Keratinocyte (primary cell): ENCODE data around the gene DOC2A.

Experiments
- EZH2 ChIP-seq: IDR thresholded peaks from one replicate; pipeline ENCODE4 v1.6.1; 2012; ENCODE audit warnings: inconsistent platforms, mild to moderate bottlenecking, low read length, moderate library complexity
- TF ChIP-seq, protein P1 (sequence below), 3 experiments: IDR thresholded peaks in 1 of 3; conservative IDR thresholded peaks in 1 of 3; optimal IDR thresholded peaks in 1 of 3; 2 replicates in 2 of 3; 3 replicates in 1 of 3; pipeline versions ENCODE3 to v1.5.1; 2011; ENCODE audit warnings: low read length in 3 of 3, mild to moderate bottlenecking in 3 of 3, moderate library complexity in 2 of 3, control low read depth in 1 of 3, inconsistent platforms in 1 of 3; ENCODE audit not compliant: insufficient read depth in 2 of 3; ENCODE audit errors: extremely low read depth in 1 of 3

DNA sequence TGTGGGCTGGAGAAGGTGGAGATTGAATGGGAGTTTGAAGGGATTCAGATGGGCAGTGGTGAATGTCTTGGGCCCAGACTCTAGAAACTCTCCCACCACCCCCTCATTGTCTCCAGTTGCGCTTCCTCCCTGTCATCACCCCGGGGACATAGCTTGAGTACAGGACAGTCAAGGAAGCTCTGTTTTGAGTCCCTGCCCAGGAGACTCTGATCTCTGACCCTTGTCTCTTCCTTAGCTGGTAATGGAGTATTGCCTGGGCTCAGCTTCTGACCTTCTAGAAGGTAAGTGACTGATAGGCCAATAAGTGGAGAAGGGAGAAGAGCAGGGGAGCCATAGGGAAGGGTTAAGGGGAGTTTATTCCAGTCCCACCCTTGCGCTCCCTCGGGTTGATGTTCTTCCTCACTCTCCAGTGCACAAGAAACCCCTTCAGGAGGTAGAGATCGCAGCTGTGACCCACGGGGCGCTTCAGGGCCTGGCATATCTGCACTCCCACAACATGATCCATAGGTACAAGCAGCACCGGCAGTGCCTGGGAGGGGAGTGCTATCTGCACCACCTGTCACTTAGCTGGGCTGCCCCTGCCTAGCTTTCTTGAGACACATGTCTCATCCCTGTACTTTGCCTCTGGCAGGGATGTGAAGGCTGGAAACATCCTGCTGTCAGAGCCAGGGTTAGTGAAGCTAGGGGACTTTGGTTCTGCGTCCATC lies 32.1 kb downstream of the DOC2A start:
- TF ChIP-seq, protein P1, sequence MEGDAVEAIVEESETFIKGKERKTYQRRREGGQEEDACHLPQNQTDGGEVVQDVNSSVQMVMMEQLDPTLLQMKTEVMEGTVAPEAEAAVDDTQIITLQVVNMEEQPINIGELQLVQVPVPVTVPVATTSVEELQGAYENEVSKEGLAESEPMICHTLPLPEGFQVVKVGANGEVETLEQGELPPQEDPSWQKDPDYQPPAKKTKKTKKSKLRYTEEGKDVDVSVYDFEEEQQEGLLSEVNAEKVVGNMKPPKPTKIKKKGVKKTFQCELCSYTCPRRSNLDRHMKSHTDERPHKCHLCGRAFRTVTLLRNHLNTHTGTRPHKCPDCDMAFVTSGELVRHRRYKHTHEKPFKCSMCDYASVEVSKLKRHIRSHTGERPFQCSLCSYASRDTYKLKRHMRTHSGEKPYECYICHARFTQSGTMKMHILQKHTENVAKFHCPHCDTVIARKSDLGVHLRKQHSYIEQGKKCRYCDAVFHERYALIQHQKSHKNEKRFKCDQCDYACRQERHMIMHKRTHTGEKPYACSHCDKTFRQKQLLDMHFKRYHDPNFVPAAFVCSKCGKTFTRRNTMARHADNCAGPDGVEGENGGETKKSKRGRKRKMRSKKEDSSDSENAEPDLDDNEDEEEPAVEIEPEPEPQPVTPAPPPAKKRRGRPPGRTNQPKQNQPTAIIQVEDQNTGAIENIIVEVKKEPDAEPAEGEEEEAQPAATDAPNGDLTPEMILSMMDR (optimal IDR thresholded peaks at IDR 0.05 in 1 of 3, IDR thresholded peaks at IDR 0.05 in 1 of 3, conservative IDR thresholded peaks at IDR 0.05 in 1 of 3; ENCODE audit: extremely low read depth in 1 of 3, insufficient read depth in 2 of 3, low read length in 3 of 3) = no peak
- no peak for TF ChIP-seq EZH2
